GM12878 (cell line): Measurements from ENCODE around the gene PROSER2. TPM values are rescaled to one million over a fixed set of nuclear protein-coding genes. Genes with fewer than 3 reads are reported as not detected.
"Not testable (repeated sequence)": the region's sequence is repeated elsewhere in the genome, so short reads cannot be mapped to it uniquely, and the experiment has no call there.

Experiments
- ATAC-seq: fragments of 200-7000 bp; cut with Tn5 transposase; 3 replicates; pipeline ENCODE4 v1.9.1; 2020; ENCODE audit warnings: mild to moderate bottlenecking, moderate library complexity
- BruUV-seq: library from RNA; stranded (reverse); fragments of 400-500 nt; replicated peaks from 2 replicates; lab custom pipeline; 2021; lab: Mats Ljungman, UMichigan
- CTCF ChIA-PET: fragments of 300-600 bp; sonication (Branson Sonifier 250); formaldehyde crosslinking; extraction: SDS; loops from one replicate; lab custom pipeline; 2021; ENCODE audit warnings: inconsistent platforms; lab: Yijun Ruan, JAX
- POLR2A ChIA-PET: fragments of 350-600 bp; formaldehyde crosslinking; extraction: SDS; loops from one replicate; lab custom pipeline; 2021; ENCODE audit warnings: inconsistent platforms; lab: Charles Lee
- RAD21 ChIA-PET: fragments of 300-600 bp; sonication (Branson Sonifier 250); formaldehyde crosslinking; loops from one replicate; lab custom pipeline; 2023; ENCODE audit warnings: antibody characterized with exemption; ENCODE audit not compliant: unreplicated experiment; lab: Charles Lee
- SMC1A ChIA-PET: fragments of 300-600 bp; sonication (Branson Sonifier 250); formaldehyde crosslinking; loops from one replicate; lab custom pipeline; 2023; ENCODE audit not compliant: unreplicated experiment, uncharacterized antibody; lab: Charles Lee
- DNase-seq: peaks from one replicate; pipeline ENCODE4 v3.0.0-alpha.2; 2011; ENCODE audit warnings: low read depth, low spot score
- FAIRE-seq: peaks from 3 replicates; lab custom pipeline; 2011; peaks lifted over from hg19 to GRCh38; lab: Jason Lieb, UNC
- H2AFZ ChIP-seq: 2 replicates; pipeline ENCODE4 v1.6.0; 2011; ENCODE audit warnings: low read depth, low read length, control low read depth; ENCODE audit not compliant: control insufficient read depth
- H3K27ac ChIP-seq: 2 replicates; pipeline ENCODE4 v1.5.1; 2011; ENCODE audit warnings: control low read depth; ENCODE audit not compliant: control insufficient read depth, insufficient read depth
- H3K27me3 ChIP-seq, 2 experiments: replicated peaks in 1 of 2; 2 replicates each; pipeline versions ENCODE4 v1.6.0 to v1.6.1; 2011; ENCODE audit warnings: low read length in 1 of 2; ENCODE audit not compliant: control insufficient read depth in 2 of 2, insufficient read depth in 2 of 2
- H3K36me3 ChIP-seq, 2 experiments: 2 replicates each; pipeline ENCODE4 v1.5.1; 2011; ENCODE audit warnings: low read length in 1 of 2; ENCODE audit not compliant: control insufficient read depth in 2 of 2, insufficient read depth in 2 of 2
- H3K4me1 ChIP-seq: 2 replicates; pipeline ENCODE4 v1.6.1; 2011; ENCODE audit warnings: mild to moderate bottlenecking, low read length, moderate library complexity, mixed read lengths; ENCODE audit not compliant: control insufficient read depth, insufficient read depth
- H3K4me2 ChIP-seq: 2 replicates; pipeline ENCODE4 v1.6.0; 2011; ENCODE audit warnings: control low read depth; ENCODE audit not compliant: control insufficient read depth, insufficient read depth
- H3K4me3 ChIP-seq: fragments of 200-600 bp; sonication (generic); 2 replicates; pipeline ENCODE4 v1.5.1; 2016
- H3K79me2 ChIP-seq: 2 replicates; pipeline ENCODE4 v1.6.0; 2011; ENCODE audit warnings: low read length; ENCODE audit not compliant: control insufficient read depth, insufficient read depth
- H3K9ac ChIP-seq: 2 replicates; pipeline ENCODE4 v1.8.0; 2011; ENCODE audit warnings: low read length, control low read depth, mixed read lengths; ENCODE audit not compliant: control insufficient read depth, insufficient read depth
- H3K9me3 ChIP-seq: replicated peaks from 3 replicates; pipeline ENCODE4 v1.5.1; 2011; ENCODE audit warnings: mild to moderate bottlenecking, low read length; ENCODE audit not compliant: control insufficient read depth, insufficient read depth
- H4K20me1 ChIP-seq: 2 replicates; pipeline ENCODE4 v1.6.0; 2011; ENCODE audit not compliant: control insufficient read depth, insufficient read depth
- BRCA1 ChIP-seq: IDR thresholded peaks from 2 replicates; pipeline ENCODE4 v1.6.1; 2011; ENCODE audit warnings: low read depth, low read length, improper control_type of control experiment
- CREM ChIP-seq: IDR thresholded peaks from 2 replicates; pipeline ENCODE4 v1.6.1; 2014; ENCODE audit warnings: antibody characterized with exemption, low read depth
- EED ChIP-seq: sonication (generic); IDR thresholded peaks from 2 replicates; pipeline ENCODE4 v1.6.1; 2016; ENCODE audit warnings: antibody characterized with exemption, low read depth
- HDAC6 ChIP-seq: fragments of 200-600 bp; sonication (generic); IDR thresholded peaks from one replicate; pipeline ENCODE4 v1.8.0; 2017; ENCODE audit warnings: antibody characterized with exemption; ENCODE audit not compliant: unreplicated experiment
- NBN ChIP-seq: fragments of 450-650 bp; IDR thresholded peaks from 2 replicates; pipeline ENCODE4 v1.6.1; 2016
- POU2F2 ChIP-seq: IDR thresholded peaks from 3 replicates; pipeline ENCODE4 v1.6.1; 2011; ENCODE audit warnings: low read depth, mild to moderate bottlenecking, low read length, borderline replicate concordance
- RAD21 ChIP-seq: IDR thresholded peaks from 2 replicates; pipeline ENCODE4 v1.6.1; 2011; ENCODE audit warnings: mild to moderate bottlenecking, low read depth, low read length, moderate library complexity; ENCODE audit not compliant: insufficient read depth
- RBBP5 ChIP-seq: fragments of 200-600 bp; sonication (generic); conservative IDR thresholded peaks from 2 replicates; pipeline ENCODE4 v1.6.1; 2016
- RELB ChIP-seq: fragments of 450-650 bp; IDR thresholded peaks from 2 replicates; pipeline ENCODE4 v1.6.1; 2017; ENCODE audit warnings: low read depth, mild to moderate bottlenecking, moderate library complexity
- TCF3 ChIP-seq: IDR thresholded peaks from 2 replicates; pipeline ENCODE4 v1.6.1; 2012; ENCODE audit warnings: low read depth, mild to moderate bottlenecking, low read length, borderline replicate concordance; ENCODE audit not compliant: insufficient read depth
- YY1 ChIP-seq: IDR thresholded peaks from 2 replicates; pipeline ENCODE4 v1.6.1; 2011; ENCODE audit warnings: low read depth, mild to moderate bottlenecking, low read length
- WGBS: methylation state at CpG from one replicate; pipeline ENCODE4 v1.1.6; 2016; ENCODE audit warnings: low lambda C conversion rate; ENCODE audit not compliant: insufficient replicate concordance, insufficient coverage; ENCODE audit errors: missing lambda C conversion rate; 5-methylcytosine and 5-hydroxymethylcytosine counted together
- in situ Hi-C: fragments of 300-500 bp; cut with MboI; formaldehyde crosslinking; loops from 9 replicates; pipeline ENCODE4 v1.14.3; 2018; ENCODE audit warnings: mixed read lengths
- intact Hi-C: fragments of 100-400 bp; cut with micrococcal nuclease; formaldehyde crosslinking; loops from one replicate; pipeline ENCODE4 v1.14.2; 2022; ENCODE audit not compliant: unreplicated experiment
- polyA plus RNA-seq, 11 experiments: library from polyadenylated mRNA; depleted of rRNA in 4 of 11; unstranded in 6 of 11; stranded (reverse) in 5 of 11; fragments of >200 nt; fragmentation: Nextera tagmentation in 4 of 11; fragmentation: Illumina TruSeq in 1 of 11; extraction: Ambion mirVana in 4 of 11; extraction: Trizol in 1 of 11; gene quantifications; 1 replicate in 1 of 11; 2 replicates in 10 of 11; pipeline versions ENCODE4 v1.2.1 to v1.2.3, GENCODE V29; 2011 to 2016; ENCODE audit warnings: inconsistent platforms in 2 of 11, missing spikeins in 2 of 11, low read depth in 1 of 11
- total RNA-seq, 4 experiments: library from RNA; depleted of rRNA in 3 of 4; stranded (reverse); fragments of >200 nt in 3 of 4; fragmentation: Illumina TruSeq in 1 of 4; extraction: Trizol in 1 of 4; gene quantifications; 2 replicates each; pipeline versions ENCODE4 v1.2.1 to v1.2.3, GENCODE V29; 2013 to 2021
- TF ChIP-seq, protein P1 (sequence below), 3 experiments: IDR thresholded peaks in 2 of 3; conservative IDR thresholded peaks in 1 of 3; 2 replicates each; pipeline ENCODE4 v1.5.1; 2011; ENCODE audit warnings: low read depth in 3 of 3, low read length in 3 of 3, mild to moderate bottlenecking in 3 of 3, control low read depth in 2 of 3, moderate library complexity in 2 of 3, inconsistent platforms in 1 of 3, mixed read lengths in 1 of 3; ENCODE audit not compliant: control insufficient read depth in 2 of 3, insufficient read depth in 1 of 3; ENCODE audit errors: extremely low read depth in 1 of 3

Gene PROSER2
- total and polyA plus RNA-seq, 10 of the 15 experiments (the other 5 are each of a cell fraction or from before 2014, with no cell fraction given): 0.04 to 0.25 (median 0.07) TPM; not detected in 6

DNA sequence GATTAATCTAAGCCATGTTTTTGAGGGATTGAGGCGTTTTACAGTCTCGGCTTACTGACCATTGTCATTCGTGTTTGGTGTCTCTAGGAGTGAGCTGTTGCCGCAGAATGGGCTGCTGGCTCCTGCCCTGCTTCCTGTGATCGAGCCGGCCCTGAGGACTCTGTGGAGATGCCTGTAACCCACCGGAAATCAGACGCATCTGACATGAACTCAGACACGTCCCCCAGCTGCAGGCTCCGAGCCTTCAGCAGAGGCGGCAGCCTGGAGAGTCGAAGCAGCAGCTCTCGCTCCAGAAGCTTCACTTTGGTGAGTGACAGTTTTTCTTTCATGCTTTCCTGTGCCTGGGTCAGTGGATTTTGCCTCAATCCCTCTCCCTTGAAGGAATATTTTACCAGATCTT lies 28.8 kb downstream of the PROSER2 start (continued):
- TF ChIP-seq RELB (no peak), YY1 (no peak)

- in situ Hi-C loops, H3K9me3 ChIP-seq, ATAC-seq, H3K79me2 ChIP-seq, FAIRE-seq, H3K27me3 ChIP-seq, intact Hi-C loops, H3K27ac ChIP-seq, H3K4me1 ChIP-seq, DNase-seq, H3K36me3 ChIP-seq, H3K4me3 ChIP-seq, H2AFZ ChIP-seq, POLR2A ChIA-PET, H3K4me2 ChIP-seq, H4K20me1 ChIP-seq, BruUV-seq, SMC1A ChIA-PET, RAD21 ChIA-PET, H3K9ac ChIP-seq: not testable (repeated sequence)
- CTCF ChIA-PET: interaction anchor here (1.0 to 1.6 kb wide), 4 partner anchors 10 to 134 kb away, joined by 3 to 8 read pairs (median 4); no protein-coding TSS in a partner anchor
- 86% methylated on average over 11 of the region's 13 CpGs for WGBS
Measured at GRCh38 chr10:11852637-11853036, 29.5 kb downstream of the PROSER2 start.

GRCh38 chr10:11853468-11853867 lies 30.3 kb downstream of the PROSER2 start:
- RAD21 ChIA-PET: interaction anchor here (0.6 to 1.5 kb wide), 2 partner anchors 91 to 133 kb away, joined by 3 read pairs; no protein-coding TSS in a partner anchor
- ATAC-seq (0 out of 3 replicates have a peak, but pooled peaks have one; percentile 31), DNase-seq (no peak), FAIRE-seq (no peak)
- Histone ChIP-seq H3K4me1 (no peaks in the 10 kb centered on the region), H3K4me2 (no peak overlapping the region), H3K9me3 (no peaks in the 10 kb centered on the region), H3K27me3 (no peaks in the 10 kb centered on the region; a peak in 1 of 4 replicates), H3K4me3 (no peak overlapping the region), H3K27ac (no peak overlapping the region), H4K20me1 (no peaks in the 10 kb centered on the region), H3K79me2 (no peaks in the 10 kb centered on the region), H2AFZ (no peak overlapping the region), H3K36me3 (no peaks in the 10 kb centered on the region), H3K9ac (no peak overlapping the region)
- in situ Hi-C loops (no loop called here), intact Hi-C loops (no loop called here)
- POLR2A ChIA-PET: no interaction called here
- CTCF ChIA-PET: interaction anchor here (0.7 to 1.6 kb wide), 5 partner anchors 8 to 133 kb away, joined by 3 to 8 read pairs (median 4); no protein-coding TSS in a partner anchor
- SMC1A ChIA-PET: no interaction called here
- no TSS peak for BruUV-seq
- TF ChIP-seq NBN (no peak), RAD21 (0 out of 2 replicates have a peak, but pooled peaks have one; percentile 17), BRCA1 (no peak), YY1 (peak; percentile 76; the same call in 1 of the 2 replicates), CREM (no peak), TCF3 (no peak), EED (no peak), HDAC6 (no peak), POU2F2 (no peak), RBBP5 (no peak)
- TF ChIP-seq, protein P1, sequence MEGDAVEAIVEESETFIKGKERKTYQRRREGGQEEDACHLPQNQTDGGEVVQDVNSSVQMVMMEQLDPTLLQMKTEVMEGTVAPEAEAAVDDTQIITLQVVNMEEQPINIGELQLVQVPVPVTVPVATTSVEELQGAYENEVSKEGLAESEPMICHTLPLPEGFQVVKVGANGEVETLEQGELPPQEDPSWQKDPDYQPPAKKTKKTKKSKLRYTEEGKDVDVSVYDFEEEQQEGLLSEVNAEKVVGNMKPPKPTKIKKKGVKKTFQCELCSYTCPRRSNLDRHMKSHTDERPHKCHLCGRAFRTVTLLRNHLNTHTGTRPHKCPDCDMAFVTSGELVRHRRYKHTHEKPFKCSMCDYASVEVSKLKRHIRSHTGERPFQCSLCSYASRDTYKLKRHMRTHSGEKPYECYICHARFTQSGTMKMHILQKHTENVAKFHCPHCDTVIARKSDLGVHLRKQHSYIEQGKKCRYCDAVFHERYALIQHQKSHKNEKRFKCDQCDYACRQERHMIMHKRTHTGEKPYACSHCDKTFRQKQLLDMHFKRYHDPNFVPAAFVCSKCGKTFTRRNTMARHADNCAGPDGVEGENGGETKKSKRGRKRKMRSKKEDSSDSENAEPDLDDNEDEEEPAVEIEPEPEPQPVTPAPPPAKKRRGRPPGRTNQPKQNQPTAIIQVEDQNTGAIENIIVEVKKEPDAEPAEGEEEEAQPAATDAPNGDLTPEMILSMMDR (IDR thresholded peaks at IDR 0.05 in 2 of 3, conservative IDR thresholded peaks at IDR 0.05 in 1 of 3; ENCODE audit: control insufficient read depth in 2 of 3, extremely low read depth in 1 of 3, insufficient read depth in 1 of 3, low read depth in 3 of 3, low read length in 3 of 3): peak in 2 of 3 experiments; percentile 26 to 34; a peak in 3 of 6 replicates
- WGBS: 70% methylated on average over 11 of the region's 11 CpGs
